GM12878 (cell line): ENCODE results near the gene STK39. TPM values are rescaled to one million over a fixed set of nuclear protein-coding genes. Genes with fewer than 3 reads are reported as not detected.

Experiments used
- ATAC-seq: fragments of 200-7000 bp; cut with Tn5 transposase; 3 replicates; pipeline ENCODE4 v1.9.1; 2020; ENCODE audit warnings: mild to moderate bottlenecking, moderate library complexity
- BruUV-seq: library from RNA; stranded (reverse); fragments of 400-500 nt; replicated peaks from 2 replicates; lab custom pipeline; 2021; lab: Mats Ljungman, UMichigan
- CTCF ChIA-PET: fragments of 300-600 bp; sonication (Branson Sonifier 250); formaldehyde crosslinking; extraction: SDS; loops from one replicate; lab custom pipeline; 2021; ENCODE audit warnings: inconsistent platforms; lab: Yijun Ruan, JAX
- POLR2A ChIA-PET: fragments of 350-600 bp; formaldehyde crosslinking; extraction: SDS; loops from one replicate; lab custom pipeline; 2021; ENCODE audit warnings: inconsistent platforms; lab: Charles Lee
- RAD21 ChIA-PET: fragments of 300-600 bp; sonication (Branson Sonifier 250); formaldehyde crosslinking; loops from one replicate; lab custom pipeline; 2023; ENCODE audit warnings: antibody characterized with exemption; ENCODE audit not compliant: unreplicated experiment; lab: Charles Lee
- SMC1A ChIA-PET: fragments of 300-600 bp; sonication (Branson Sonifier 250); formaldehyde crosslinking; loops from one replicate; lab custom pipeline; 2023; ENCODE audit not compliant: unreplicated experiment, uncharacterized antibody; lab: Charles Lee
- DNase-seq: peaks from one replicate; pipeline ENCODE4 v3.0.0-alpha.2; 2011; ENCODE audit warnings: low read depth, low spot score
- FAIRE-seq: peaks from 3 replicates; lab custom pipeline; 2011; peaks lifted over from hg19 to GRCh38; lab: Jason Lieb, UNC
- H2AFZ ChIP-seq: 2 replicates; pipeline ENCODE4 v1.6.0; 2011; ENCODE audit warnings: low read depth, low read length, control low read depth; ENCODE audit not compliant: control insufficient read depth
- H3K27ac ChIP-seq: 2 replicates; pipeline ENCODE4 v1.5.1; 2011; ENCODE audit warnings: control low read depth; ENCODE audit not compliant: control insufficient read depth, insufficient read depth
- H3K27me3 ChIP-seq, 2 experiments: replicated peaks in 1 of 2; 2 replicates each; pipeline versions ENCODE4 v1.6.0 to v1.6.1; 2011; ENCODE audit warnings: low read length in 1 of 2; ENCODE audit not compliant: control insufficient read depth in 2 of 2, insufficient read depth in 2 of 2
- H3K36me3 ChIP-seq, 2 experiments: 2 replicates each; pipeline ENCODE4 v1.5.1; 2011; ENCODE audit warnings: low read length in 1 of 2; ENCODE audit not compliant: control insufficient read depth in 2 of 2, insufficient read depth in 2 of 2
- H3K4me1 ChIP-seq: 2 replicates; pipeline ENCODE4 v1.6.1; 2011; ENCODE audit warnings: mild to moderate bottlenecking, low read length, moderate library complexity, mixed read lengths; ENCODE audit not compliant: control insufficient read depth, insufficient read depth
- H3K4me2 ChIP-seq: 2 replicates; pipeline ENCODE4 v1.6.0; 2011; ENCODE audit warnings: control low read depth; ENCODE audit not compliant: control insufficient read depth, insufficient read depth
- H3K4me3 ChIP-seq: fragments of 200-600 bp; sonication (generic); 2 replicates; pipeline ENCODE4 v1.5.1; 2016
- H3K79me2 ChIP-seq: 2 replicates; pipeline ENCODE4 v1.6.0; 2011; ENCODE audit warnings: low read length; ENCODE audit not compliant: control insufficient read depth, insufficient read depth
- H3K9ac ChIP-seq: 2 replicates; pipeline ENCODE4 v1.8.0; 2011; ENCODE audit warnings: low read length, control low read depth, mixed read lengths; ENCODE audit not compliant: control insufficient read depth, insufficient read depth
- H3K9me3 ChIP-seq: replicated peaks from 3 replicates; pipeline ENCODE4 v1.5.1; 2011; ENCODE audit warnings: mild to moderate bottlenecking, low read length; ENCODE audit not compliant: control insufficient read depth, insufficient read depth
- H4K20me1 ChIP-seq: 2 replicates; pipeline ENCODE4 v1.6.0; 2011; ENCODE audit not compliant: control insufficient read depth, insufficient read depth
- BACH1 ChIP-seq: fragments of 450-650 bp; IDR thresholded peaks from 2 replicates; pipeline ENCODE4 v1.6.1; 2017; ENCODE audit warnings: mild to moderate bottlenecking, borderline replicate concordance
- BCL3 ChIP-seq: IDR thresholded peaks from 2 replicates; pipeline ENCODE4 v1.6.1; 2011; ENCODE audit warnings: borderline replicate concordance, low read depth, mild to moderate bottlenecking, moderate library complexity, low read length; ENCODE audit not compliant: insufficient read depth, poor library complexity, severe bottlenecking
- CBX3 ChIP-seq: fragments of 200-600 bp; sonication (generic); IDR thresholded peaks from 2 replicates; pipeline ENCODE4 v1.6.1; 2016; ENCODE audit warnings: low read depth, borderline replicate concordance
- EP300 ChIP-seq, 2 experiments: fragments of 150-350 bp in 1 of 2; IDR thresholded peaks; 2 replicates each; pipeline ENCODE4 v1.6.1; 2011 to 2012; ENCODE audit warnings: low read depth in 2 of 2, low read length in 2 of 2, borderline replicate concordance in 1 of 2, improper control_type of control experiment in 1 of 2, inconsistent platforms in 1 of 2; ENCODE audit not compliant: control insufficient read depth in 1 of 2
- FOS ChIP-seq: IDR thresholded peaks from 3 replicates; pipeline ENCODE4 v1.6.1; 2011; ENCODE audit warnings: borderline replicate concordance; ENCODE audit not compliant: insufficient read length; ENCODE audit errors: extremely low read depth
- FOXK2 ChIP-seq: fragments of 450-650 bp; IDR thresholded peaks from 2 replicates; pipeline ENCODE4 v1.6.1; 2017; ENCODE audit warnings: mild to moderate bottlenecking, moderate library complexity
- SIX5 ChIP-seq: IDR thresholded peaks from 2 replicates; pipeline ENCODE4 v1.6.1; 2011; ENCODE audit warnings: mild to moderate bottlenecking, low read depth, low read length, moderate library complexity; ENCODE audit not compliant: severe bottlenecking
- TBL1XR1 ChIP-seq: IDR thresholded peaks from 2 replicates; pipeline ENCODE4 v1.6.1; 2012; ENCODE audit warnings: low read depth, low read length, improper control_type of control experiment
- TCF3 ChIP-seq: IDR thresholded peaks from 2 replicates; pipeline ENCODE4 v1.6.1; 2012; ENCODE audit warnings: low read depth, mild to moderate bottlenecking, low read length, borderline replicate concordance; ENCODE audit not compliant: insufficient read depth
- ZNF207 ChIP-seq: fragments of 450-650 bp; IDR thresholded peaks from 2 replicates; pipeline ENCODE4 v1.6.1; 2014; ENCODE audit warnings: antibody characterized with exemption, mild to moderate bottlenecking, borderline replicate concordance
- ZNF592 ChIP-seq: fragments of 450-650 bp; IDR thresholded peaks from 2 replicates; pipeline ENCODE4 v1.6.1; 2017; ENCODE audit warnings: mild to moderate bottlenecking, moderate library complexity
- WGBS: methylation state at CpG from one replicate; pipeline ENCODE4 v1.1.6; 2016; ENCODE audit warnings: low lambda C conversion rate; ENCODE audit not compliant: insufficient replicate concordance, insufficient coverage; ENCODE audit errors: missing lambda C conversion rate; 5-methylcytosine and 5-hydroxymethylcytosine counted together
- in situ Hi-C: fragments of 300-500 bp; cut with MboI; formaldehyde crosslinking; loops from 9 replicates; pipeline ENCODE4 v1.14.3; 2018; ENCODE audit warnings: mixed read lengths
- intact Hi-C: fragments of 100-400 bp; cut with micrococcal nuclease; formaldehyde crosslinking; loops from one replicate; pipeline ENCODE4 v1.14.2; 2022; ENCODE audit not compliant: unreplicated experiment
- polyA plus RNA-seq, 11 experiments: library from polyadenylated mRNA; depleted of rRNA in 4 of 11; unstranded in 6 of 11; stranded (reverse) in 5 of 11; fragments of >200 nt; fragmentation: Nextera tagmentation in 4 of 11; fragmentation: Illumina TruSeq in 1 of 11; extraction: Ambion mirVana in 4 of 11; extraction: Trizol in 1 of 11; gene quantifications; 1 replicate in 1 of 11; 2 replicates in 10 of 11; pipeline versions ENCODE4 v1.2.1 to v1.2.3, GENCODE V29; 2011 to 2016; ENCODE audit warnings: inconsistent platforms in 2 of 11, missing spikeins in 2 of 11, low read depth in 1 of 11
- total RNA-seq, 4 experiments: library from RNA; depleted of rRNA in 3 of 4; stranded (reverse); fragments of >200 nt in 3 of 4; fragmentation: Illumina TruSeq in 1 of 4; extraction: Trizol in 1 of 4; gene quantifications; 2 replicates each; pipeline versions ENCODE4 v1.2.1 to v1.2.3, GENCODE V29; 2013 to 2021
- TF ChIP-seq, protein P1 (sequence below): IDR thresholded peaks from 2 replicates; pipeline ENCODE4 v1.6.1; 2012; ENCODE audit warnings: low read depth, low read length, improper control_type of control experiment
- TF ChIP-seq, protein P2 (sequence below): fragments of 450-650 bp; IDR thresholded peaks from 2 replicates; pipeline ENCODE4 v1.6.1; 2016; ENCODE audit warnings: mild to moderate bottlenecking

The STK39 gene
- total and polyA plus RNA-seq, 10 of the 15 experiments (the other 5 are each of a cell fraction or from before 2014, with no cell fraction given), result 0.03 to 0.21 (median 0.07) TPM; not detected in 5

- TF ChIP-seq ZNF592 (no peak), FOS (no peak), ZNF207 (no peak), BCL3 (no peak), SIX5 (no peak)
These were observed 212.8 kb downstream of the STK39 start (continued) for GRCh38 chr2:168034616-168035015.

GRCh38 chr2:168033966-168034365 is 213.4 kb downstream of the STK39 start:
- in situ Hi-C loops (no loop called here), intact Hi-C loops (no loop called here)
- Histone ChIP-seq H3K9me3 (no peaks in the 10 kb centered on the region), H2AFZ (no peak overlapping the region), H3K27ac (no peak overlapping the region), H3K4me3 (no peak overlapping the region), H3K79me2 (no peaks in the 10 kb centered on the region), H4K20me1 (no peaks in the 10 kb centered on the region), H3K27me3 (no peaks in the 10 kb centered on the region), H3K4me2 (no peak overlapping the region), H3K4me1 (no peaks in the 10 kb centered on the region), H3K36me3 (no peaks in the 10 kb centered on the region), H3K9ac (no peak overlapping the region)
- FAIRE-seq, result no peak
- no TSS peak for BruUV-seq
- ChIA-PET POLR2A (no interaction called here), CTCF (no interaction called here), RAD21 (no interaction called here), SMC1A (no interaction called here)
- 61% methylated on average over 1 of the region's 1 CpG for WGBS
- no peak for ATAC-seq
- no peak for DNase-seq
- TF ChIP-seq FOXK2 (no peak), BCL3 (no peak), EP300 (IDR thresholded peaks at IDR 0.05; ENCODE audit: borderline replicate concordance in 1 of 2, control insufficient read depth in 1 of 2, low read depth in 2 of 2, low read length in 2 of 2) (no peak), BACH1 (no peak), TBL1XR1 (no peak), CBX3 (no peak), TCF3 (no peak)
- TF ChIP-seq, protein P1, sequence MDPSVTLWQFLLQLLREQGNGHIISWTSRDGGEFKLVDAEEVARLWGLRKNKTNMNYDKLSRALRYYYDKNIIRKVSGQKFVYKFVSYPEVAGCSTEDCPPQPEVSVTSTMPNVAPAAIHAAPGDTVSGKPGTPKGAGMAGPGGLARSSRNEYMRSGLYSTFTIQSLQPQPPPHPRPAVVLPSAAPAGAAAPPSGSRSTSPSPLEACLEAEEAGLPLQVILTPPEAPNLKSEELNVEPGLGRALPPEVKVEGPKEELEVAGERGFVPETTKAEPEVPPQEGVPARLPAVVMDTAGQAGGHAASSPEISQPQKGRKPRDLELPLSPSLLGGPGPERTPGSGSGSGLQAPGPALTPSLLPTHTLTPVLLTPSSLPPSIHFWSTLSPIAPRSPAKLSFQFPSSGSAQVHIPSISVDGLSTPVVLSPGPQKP, result no peak
- TF ChIP-seq, protein P2, sequence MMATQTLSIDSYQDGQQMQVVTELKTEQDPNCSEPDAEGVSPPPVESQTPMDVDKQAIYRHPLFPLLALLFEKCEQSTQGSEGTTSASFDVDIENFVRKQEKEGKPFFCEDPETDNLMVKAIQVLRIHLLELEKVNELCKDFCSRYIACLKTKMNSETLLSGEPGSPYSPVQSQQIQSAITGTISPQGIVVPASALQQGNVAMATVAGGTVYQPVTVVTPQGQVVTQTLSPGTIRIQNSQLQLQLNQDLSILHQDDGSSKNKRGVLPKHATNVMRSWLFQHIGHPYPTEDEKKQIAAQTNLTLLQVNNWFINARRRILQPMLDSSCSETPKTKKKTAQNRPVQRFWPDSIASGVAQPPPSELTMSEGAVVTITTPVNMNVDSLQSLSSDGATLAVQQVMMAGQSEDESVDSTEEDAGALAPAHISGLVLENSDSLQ, result no peak
